Bronchial epithelial cell (primary cell): ENCODE results near the gene PEX14. TPM values are rescaled to one million over a fixed set of nuclear protein-coding genes. Genes with fewer than 3 reads are reported as not detected.

Experiments
- DNase-seq: peaks from one replicate; pipeline ENCODE4 v3.0.0-alpha.2; 2010; ENCODE audit warnings: low read depth
- FAIRE-seq: peaks from 2 replicates; lab custom pipeline; 2011; peaks lifted over from hg19 to GRCh38; lab: Jason Lieb, UNC
- H3K27me3 ChIP-seq: 2 replicates; pipeline ENCODE4 v1.5.1; 2011; ENCODE audit warnings: low read length; ENCODE audit not compliant: control insufficient read depth, insufficient read depth
- H3K36me3 ChIP-seq: 2 replicates; pipeline ENCODE4 v1.5.1; 2011; ENCODE audit warnings: low read length; ENCODE audit not compliant: control insufficient read depth, insufficient read depth
- H3K4me3 ChIP-seq: 2 replicates; pipeline ENCODE4 v1.5.1; 2011; ENCODE audit warnings: mild to moderate bottlenecking, low read depth, low read length, control low read depth
- CTCF ChIP-seq: IDR thresholded peaks from 2 replicates; pipeline ENCODE4 v1.5.1; 2011; ENCODE audit warnings: mild to moderate bottlenecking, moderate library complexity, low read length, control low read depth, inconsistent platforms; ENCODE audit not compliant: insufficient read depth, severe bottlenecking
- total RNA-seq: library from RNA; depleted of rRNA; stranded (reverse); fragments of >200 nt; gene quantifications from 2 replicates; pipeline ENCODE4 v1.2.1, GENCODE V29; 2014

PEX14 gene
- total RNA-seq, 1 donor from 2014 or later, result 8.7 TPM

GRCh38 chr1:10438677-10439163 is 36.0 kb upstream of the PEX14 start:
- FAIRE-seq (no peak), DNase-seq (no peak)
- no peak for TF ChIP-seq CTCF
- Histone ChIP-seq H3K36me3 (no peaks in the 10 kb centered on the region), H3K27me3 (no peaks in the 10 kb centered on the region), H3K4me3 (no peak overlapping the region)

GRCh38 chr1:10440305-10440704 is 34.4 kb upstream of the PEX14 start:
- Histone ChIP-seq H3K27me3 (no peaks in the 10 kb centered on the region), H3K36me3 (no peaks in the 10 kb centered on the region), H3K4me3 (no peak overlapping the region)
- no peak for DNase-seq
- TF ChIP-seq CTCF, result no peak
- FAIRE-seq, result no peak

- H3K4me3 ChIP-seq, result no peak overlapping the region
- no peaks in the 10 kb centered on the region for H3K27me3 ChIP-seq
- FAIRE-seq, result no peak
- H3K36me3 ChIP-seq, result no peaks in the 10 kb centered on the region
- no peak for DNase-seq
- no peak for TF ChIP-seq CTCF
Measured at GRCh38 chr1:10440794-10441193, 34.0 kb upstream of the PEX14 start.

GRCh38 chr1:10444248-10444647 is 30.5 kb upstream of the PEX14 start:
- DNase-seq, result no peak
- FAIRE-seq, result no peak
- Histone ChIP-seq H3K36me3 (no peaks in the 10 kb centered on the region), H3K27me3 (no peaks in the 10 kb centered on the region), H3K4me3 (no peak overlapping the region)
- no peak for TF ChIP-seq CTCF

- DNase-seq, result no peak
- Histone ChIP-seq H3K27me3 (no peaks in the 10 kb centered on the region), H3K36me3 (no peaks in the 10 kb centered on the region), H3K4me3 (no peak overlapping the region)
- FAIRE-seq, result no peak
- no peak for TF ChIP-seq CTCF
Measured at GRCh38 chr1:10444795-10445397, 29.9 kb upstream of the PEX14 start.
